Loucy (cell line): ENCODE data around the gene INPP5F.

Experiments
- H2AFZ ChIP-seq: fragments of 200-600 bp; sonication (generic); 2 replicates; pipeline ENCODE4 v1.6.0; 2016; ENCODE audit warnings: antibody characterized with exemption, mild to moderate bottlenecking, low read length, moderate library complexity
- H3F3A ChIP-seq: fragments of 200-600 bp; 2 replicates; pipeline ENCODE4 v1.6.0; 2016; ENCODE audit warnings: antibody characterized with exemption, low read depth, mild to moderate bottlenecking
- H3K27me3 ChIP-seq: fragments of 200-600 bp; sonication (generic); 2 replicates; pipeline ENCODE4 v1.6.1; 2014; ENCODE audit warnings: low read length, mild to moderate bottlenecking; ENCODE audit not compliant: insufficient read depth, poor library complexity, severe bottlenecking
- H3K36me3 ChIP-seq: fragments of 200-600 bp; sonication (generic); 2 replicates; pipeline ENCODE4 v1.6.1; 2016; ENCODE audit warnings: low read length; ENCODE audit not compliant: insufficient read depth
- H3K4me1 ChIP-seq: fragments of 200-600 bp; sonication (generic); 2 replicates; pipeline ENCODE4 v1.5.1; 2014; ENCODE audit warnings: low read length, mild to moderate bottlenecking; ENCODE audit not compliant: insufficient read depth, poor library complexity, severe bottlenecking
- H3K4me2 ChIP-seq: fragments of 200-600 bp; sonication (generic); 2 replicates; pipeline ENCODE4 v1.6.0; 2014; ENCODE audit warnings: antibody characterized with exemption, low read length, low read depth, mild to moderate bottlenecking; ENCODE audit not compliant: poor library complexity, severe bottlenecking
- H3K4me3 ChIP-seq: fragments of 200-600 bp; sonication (generic); 2 replicates; pipeline ENCODE4 v1.5.1; 2014; ENCODE audit warnings: low read length, mild to moderate bottlenecking, mixed read lengths; ENCODE audit not compliant: poor library complexity, severe bottlenecking
- H3K79me2 ChIP-seq: fragments of 200-600 bp; sonication (generic); 2 replicates; pipeline ENCODE4 v1.6.1; 2014; ENCODE audit warnings: low read length; ENCODE audit not compliant: insufficient read depth
- H3K9ac ChIP-seq: fragments of 200-600 bp; sonication (generic); 2 replicates; pipeline ENCODE4 v1.6.0; 2014; ENCODE audit warnings: mild to moderate bottlenecking, low read depth, low read length, moderate library complexity; ENCODE audit not compliant: poor library complexity, severe bottlenecking
- H3K9me2 ChIP-seq: fragments of 200-600 bp; sonication (generic); replicated peaks from 2 replicates; pipeline ENCODE4 v1.6.1; 2016; ENCODE audit warnings: low read depth, low read length, mixed read lengths
- H3K9me3 ChIP-seq: fragments of 200-600 bp; sonication (generic); 2 replicates; pipeline ENCODE4 v1.6.1; 2014; ENCODE audit warnings: mild to moderate bottlenecking, antibody characterized with exemption, low read length, low read depth; ENCODE audit not compliant: insufficient read depth
- H4K20me1 ChIP-seq: fragments of 200-600 bp; sonication (generic); 2 replicates; pipeline ENCODE4 v1.6.0; 2014; ENCODE audit warnings: antibody characterized with exemption, low read length, mild to moderate bottlenecking; ENCODE audit not compliant: insufficient read depth, poor library complexity, severe bottlenecking
- CTCF ChIP-seq: fragments of 200-600 bp; sonication (generic); conservative IDR thresholded peaks from 2 replicates; pipeline ENCODE4 v1.5.1; 2014; ENCODE audit warnings: mild to moderate bottlenecking, antibody characterized with exemption, low read length
- EZH2phosphoT487 ChIP-seq: fragments of 200-600 bp; IDR thresholded peaks from 2 replicates; pipeline ENCODE4 v1.6.1; 2018; ENCODE audit warnings: antibody characterized with exemption, mild to moderate bottlenecking, moderate library complexity, borderline replicate concordance

Gene INPP5F

GRCh38 chr10:119701861-119702260 is 24.0 kb upstream of the INPP5F start:
- Histone ChIP-seq H3K27me3 (no peaks in the 10 kb centered on the region), H3K4me2 (no peak overlapping the region), H3K4me3 (no peak overlapping the region), H4K20me1 (no peaks in the 10 kb centered on the region), H3F3A (no peaks in the 10 kb centered on the region), H3K9me2 (no peaks in the 10 kb centered on the region), H3K4me1 (no peaks in the 10 kb centered on the region), H3K36me3 (no peaks in the 10 kb centered on the region), H3K79me2 (no peaks in the 10 kb centered on the region), H2AFZ (no peak overlapping the region), H3K9me3 (no peaks in the 10 kb centered on the region), H3K9ac (no peak overlapping the region)
- no peak for TF ChIP-seq EZH2phosphoT487
- no peak for TF ChIP-seq CTCF

GRCh38 chr10:119702583-119702982 is 23.3 kb upstream of the INPP5F start:
- H3K4me1 ChIP-seq = no peaks in the 10 kb centered on the region
- no peaks in the 10 kb centered on the region for H3K27me3 ChIP-seq
- H3K36me3 ChIP-seq = no peaks in the 10 kb centered on the region
- no peaks in the 10 kb centered on the region for H3K79me2 ChIP-seq
- H3K9me3 ChIP-seq = no peaks in the 10 kb centered on the region
- H3K4me3 ChIP-seq = no peak overlapping the region
- no peak overlapping the region for H2AFZ ChIP-seq
- H3K9me2 ChIP-seq = no peaks in the 10 kb centered on the region
- H4K20me1 ChIP-seq = no peaks in the 10 kb centered on the region
- no peak overlapping the region for H3K9ac ChIP-seq
- no peaks in the 10 kb centered on the region for H3F3A ChIP-seq
- no peak for TF ChIP-seq EZH2phosphoT487
- no peak for TF ChIP-seq CTCF
- H3K4me2 ChIP-seq = no peak overlapping the region

GRCh38 chr10:119703903-119704508 is 21.8 kb upstream of the INPP5F start:
- H2AFZ ChIP-seq = no peak overlapping the region

More at GRCh38 chr10:119703903-119704508, 21.8 kb upstream of the INPP5F start:
- H3K4me1 ChIP-seq = no peaks in the 10 kb centered on the region
- H3K79me2 ChIP-seq = no peaks in the 10 kb centered on the region
- no peak overlapping the region for H3K4me2 ChIP-seq
- no peak for TF ChIP-seq EZH2phosphoT487
- TF ChIP-seq CTCF = no peak
- no peaks in the 10 kb centered on the region for H3K36me3 ChIP-seq
- H3K4me3 ChIP-seq = no peak overlapping the region
- no peaks in the 10 kb centered on the region for H3F3A ChIP-seq
- no peaks in the 10 kb centered on the region for H3K27me3 ChIP-seq
- no peaks in the 10 kb centered on the region for H3K9me2 ChIP-seq
- no peak overlapping the region for H3K9ac ChIP-seq
- H3K9me3 ChIP-seq = 0 out of 2 replicates have a peak, but pooled peaks cover 2% of the 10 kb centered on the region
- H4K20me1 ChIP-seq = no peaks in the 10 kb centered on the region
